GM12892 (cell line): Measurements from ENCODE around the gene DAB2IP.

ENCODE experiments used
- POLR2A ChIP-seq: IDR thresholded peaks from 2 replicates; pipeline ENCODE4 v1.6.1; 2011; ENCODE audit warnings: low read depth, low read length, control low read depth
- POLR2AphosphoS5 ChIP-seq: IDR thresholded peaks from 2 replicates; pipeline ENCODE4 v1.6.1; 2011; ENCODE audit warnings: low read depth, low read length, control low read depth
- TAF1 ChIP-seq: IDR thresholded peaks from 2 replicates; pipeline ENCODE4 v1.6.1; 2011; ENCODE audit warnings: low read depth, mild to moderate bottlenecking, control low read depth, low read length, borderline replicate concordance

GRCh38 chr9:121700832-121701419 lies 49.5 kb downstream of the DAB2IP start:
- TF ChIP-seq POLR2A (no peak), TAF1 (no peak), POLR2AphosphoS5 (no peak)
